ENCODE results near the gene UNC119B. TPM values are rescaled to one million over a fixed set of nuclear protein-coding genes. Genes with fewer than 3 reads are reported as not detected.
A peak's percentile ranks its signal among the peaks of the same experiment; 100 is the strongest.

Gene UNC119B
- total RNA-seq, 2 experiments from 2014 or later, result 20.1 to 26.6 TPM

DNA sequence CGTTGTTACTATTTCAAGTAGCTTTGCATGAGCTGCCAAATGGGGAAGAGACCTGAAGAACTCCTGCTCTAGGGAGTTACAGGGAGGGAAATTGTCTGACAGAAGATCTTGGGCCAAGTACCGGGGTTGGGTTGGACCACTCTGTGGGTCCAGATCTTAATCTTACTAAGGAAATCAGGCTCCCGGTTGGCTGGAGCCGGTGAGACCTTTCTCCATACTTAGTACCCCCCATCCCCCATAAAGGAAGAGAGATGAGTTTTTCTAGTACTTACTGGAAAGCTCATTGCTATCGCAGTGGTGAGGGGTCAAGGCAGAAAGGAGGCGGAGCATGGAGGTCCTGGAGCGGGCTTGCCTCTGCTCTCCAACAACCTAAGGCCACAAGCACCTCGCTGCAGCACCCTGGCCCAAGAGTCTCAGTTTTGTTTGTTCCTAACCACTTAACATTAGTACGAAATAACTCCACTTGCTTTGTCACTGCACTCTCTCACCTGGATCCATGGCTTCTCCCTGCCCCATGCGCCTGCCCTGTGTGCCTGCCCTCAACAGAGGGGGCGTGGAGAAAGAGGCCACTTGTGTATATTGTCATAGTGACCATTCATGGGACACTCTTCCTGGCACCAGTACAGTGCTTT lies 6.8 kb upstream of the UNC119B start:
- ChIA-PET CTCF (interaction anchor here (0.7 to 1.4 kb wide), 2 partner anchors 22 to 57 kb away, joined by 3 read pairs; partner anchors contain the start of gene ACADS), POLR2A (no interaction called here)
- H3K36me3 Mint-ChIP-seq (ENCODE audit: low read depth), result peaks cover 18% of the 10 kb centered on the region
- H3K4me1 Mint-ChIP-seq, result no peaks in the 10 kb centered on the region
- no peak overlapping the region for H3K27ac Mint-ChIP-seq
- H3K9me3 Mint-ChIP-seq (ENCODE audit: low read depth), result no peaks in the 10 kb centered on the region
- no peak for DNase-seq
- intact Hi-C loops (cut with DNase I, micrococcal nuclease), result no loop called here
- no peak overlapping the region for H3K4me3 Mint-ChIP-seq
- H3K27me3 Mint-ChIP-seq, result no peaks in the 10 kb centered on the region
- ATAC-seq, result no peak

DNA sequence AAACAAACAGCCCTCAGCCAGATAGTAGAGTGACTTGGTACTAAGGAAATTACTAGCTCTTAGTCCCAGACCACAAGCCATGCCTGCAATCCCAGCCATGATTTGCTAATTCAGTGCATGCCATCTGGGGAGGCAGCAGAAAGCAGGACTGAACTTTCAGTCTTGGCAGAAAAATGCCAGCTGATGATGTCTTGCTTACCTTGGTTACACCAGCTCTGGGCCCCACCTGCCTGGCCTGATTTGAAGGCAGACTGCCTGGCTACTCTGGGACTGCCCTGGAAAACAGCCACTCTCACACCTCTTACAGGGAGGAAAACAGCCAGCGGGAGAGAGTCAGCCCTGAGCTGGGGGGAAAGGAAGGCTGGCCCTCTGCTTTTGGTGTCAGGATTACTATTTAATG lies 4.6 kb upstream of the UNC119B start:
- no peak for DNase-seq
- no peak overlapping the region for H3K27ac Mint-ChIP-seq
- H3K9me3 Mint-ChIP-seq (ENCODE audit: low read depth), result no peaks in the 10 kb centered on the region
- intact Hi-C loops (cut with DNase I, micrococcal nuclease), result no loop called here
- ATAC-seq, result no peak
- ChIA-PET POLR2A (no interaction called here), CTCF (interaction anchor here (0.8 to 0.9 kb wide), 2 partner anchors 124 to 214 kb away, joined by 3 read pairs; partner anchors contain the start of gene POP5)
- peaks cover 9% of the 10 kb centered on the region for H3K36me3 Mint-ChIP-seq (ENCODE audit: low read depth)
- no peaks in the 10 kb centered on the region for H3K27me3 Mint-ChIP-seq
- H3K4me1 Mint-ChIP-seq, result peaks cover 7% of the 10 kb centered on the region
- no peak overlapping the region for H3K4me3 Mint-ChIP-seq

DNA sequence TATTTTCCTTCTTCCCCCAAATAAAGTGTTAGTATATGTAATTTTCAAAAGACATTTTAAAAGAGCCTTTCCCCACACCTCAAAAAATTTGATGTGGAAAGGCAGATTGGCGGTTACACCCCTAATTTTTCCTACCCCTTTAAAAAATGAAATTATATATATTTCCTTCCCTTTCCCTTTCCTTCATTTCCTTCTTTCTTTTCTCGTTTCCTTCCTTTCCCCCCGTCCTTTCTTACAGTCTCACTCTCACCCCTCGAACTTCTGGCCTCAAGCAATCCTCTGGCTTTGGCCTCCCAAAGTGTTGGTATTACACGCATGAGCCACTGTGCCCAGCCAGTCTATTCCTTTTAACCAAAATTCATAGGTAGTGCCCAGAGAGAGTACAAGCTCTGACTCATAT lies 4.2 kb upstream of the UNC119B start:
- peaks cover 5% of the 10 kb centered on the region for H3K36me3 Mint-ChIP-seq (ENCODE audit: low read depth)
- DNase-seq (no peak), ATAC-seq (no peak)
- intact Hi-C loops (cut with DNase I, micrococcal nuclease), result no loop called here
- no peak overlapping the region for H3K27ac Mint-ChIP-seq
- H3K9me3 Mint-ChIP-seq (ENCODE audit: low read depth), result no peaks in the 10 kb centered on the region
- ChIA-PET POLR2A (no interaction called here), CTCF (interaction anchor here (0.9 kb wide), 1 partner anchor 125 kb away, joined by 3 read pairs; the partner anchor contains the start of gene POP5)
- H3K4me1 Mint-ChIP-seq, result peaks cover 7% of the 10 kb centered on the region
- no peaks in the 10 kb centered on the region for H3K27me3 Mint-ChIP-seq
- no peak overlapping the region for H3K4me3 Mint-ChIP-seq

DNA sequence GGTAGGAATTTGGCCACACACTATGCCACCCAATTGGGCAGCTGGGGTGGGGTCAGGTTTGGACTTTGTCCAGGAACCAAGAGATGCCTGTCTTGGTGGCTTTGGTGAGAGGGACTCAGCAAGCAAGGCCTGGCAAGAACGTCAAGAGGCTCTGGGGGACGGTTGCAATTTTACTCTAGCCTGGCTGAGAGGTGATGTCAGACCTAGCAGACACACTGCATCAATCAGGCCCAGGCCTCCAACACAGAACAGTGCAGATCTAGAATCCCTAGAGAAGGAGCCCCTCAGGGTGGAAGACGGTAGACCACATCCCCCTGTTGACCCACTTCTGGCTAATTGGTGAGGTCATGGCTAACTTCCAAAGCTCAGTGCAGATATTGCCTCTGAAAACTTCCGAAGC lies 1.6 kb upstream of the UNC119B start:
- ChIA-PET POLR2A (no interaction called here), CTCF (interaction anchor here (1.1 to 1.5 kb wide), 3 partner anchors 14 to 127 kb away, joined by 3 to 7 read pairs (median 4); partner anchors contain the start of gene POP5)
- Mint-ChIP-seq H3K36me3 (ENCODE audit: low read depth) (peaks cover 3% of the 10 kb centered on the region), H3K4me3 (no peak overlapping the region), H3K9me3 (ENCODE audit: low read depth) (no peaks in the 10 kb centered on the region), H3K27me3 (no peaks in the 10 kb centered on the region), H3K27ac (no peak overlapping the region), H3K4me1 (peaks cover 29% of the 10 kb centered on the region)
- intact Hi-C loops (cut with DNase I, micrococcal nuclease), result no loop called here
- DNase-seq (no peak), ATAC-seq (no peak)

DNA sequence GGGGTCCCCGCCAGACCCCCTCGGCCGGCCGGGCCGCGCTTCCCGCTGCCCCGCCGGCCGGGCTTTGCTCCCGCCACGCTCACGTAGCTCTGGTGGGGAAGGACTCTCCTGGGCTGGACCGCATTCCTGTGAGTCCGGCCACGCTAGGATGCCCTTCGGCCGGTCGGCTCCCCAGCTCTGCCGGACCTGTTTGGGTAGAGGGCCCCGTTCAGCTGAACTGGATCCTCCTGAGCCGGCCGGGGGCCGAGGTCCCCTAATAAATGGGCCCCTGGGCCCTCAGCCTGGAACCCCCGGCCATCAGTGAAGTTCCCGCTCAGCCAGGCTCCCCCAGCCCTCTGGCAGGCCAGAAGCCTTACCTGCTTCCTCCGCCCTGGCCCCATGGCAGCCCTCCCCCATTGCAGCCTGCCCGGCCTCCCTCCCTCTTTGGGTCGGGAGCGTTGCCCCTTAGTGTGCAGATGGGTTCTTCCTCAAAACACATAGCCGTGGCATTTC lies 593 bp downstream of the UNC119B start:
- Mint-ChIP-seq H3K27ac (peak overlapping the region; percentile 82), H3K4me3 (peak overlapping the region; percentile 86), H3K27me3 (no peaks in the 10 kb centered on the region), H3K36me3 (ENCODE audit: low read depth) (peaks cover 20% of the 10 kb centered on the region), H3K9me3 (ENCODE audit: low read depth) (no peaks in the 10 kb centered on the region), H3K4me1 (peaks cover 34% of the 10 kb centered on the region)
- ATAC-seq, result peak; percentile 37
- ChIA-PET CTCF (interaction anchor here (0.6 to 1.9 kb wide), 15 partner anchors 10 to 298 kb away, joined by 3 to 14 read pairs (median 3); partner anchors contain the start of genes ACADS and POP5), POLR2A (interaction anchor here (0.8 kb wide), 1 partner anchor 128 kb away, joined by 3 read pairs; no protein-coding TSS in a partner anchor)
- peak; percentile 52 for DNase-seq
- intact Hi-C loops (cut with DNase I, micrococcal nuclease), result loop anchor here (1.0 to 10.0 kb wide), 4 partner anchors 14 to 386 kb away; partner anchors contain the start of genes ACADS (in 1 of the 2), COX6A1 (in 1 of the 2) and PLA2G1B (in 1 of the 2)

DNA sequence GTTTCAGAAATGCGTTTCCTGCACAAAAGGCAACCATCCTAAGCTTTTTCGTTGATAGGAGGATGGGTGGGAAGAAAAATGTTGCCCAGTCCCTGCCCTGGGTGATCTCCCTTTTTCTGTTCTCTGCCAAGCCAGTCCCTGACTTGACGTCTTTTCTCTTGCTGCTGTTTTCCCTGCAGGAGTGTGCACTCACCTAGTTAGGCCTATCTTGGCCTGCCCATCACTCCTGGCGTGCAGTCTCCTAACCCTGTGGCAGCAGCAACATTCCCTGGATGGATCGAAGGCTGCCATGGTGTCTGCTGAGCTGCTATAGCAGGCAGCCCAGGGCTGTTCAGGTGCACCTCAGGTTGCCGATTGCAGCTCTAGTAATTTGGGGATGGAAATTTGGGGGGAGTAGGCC lies 1.2 kb downstream of the UNC119B start:
- H3K4me1 Mint-ChIP-seq, result peaks cover 34% of the 10 kb centered on the region
- H3K9me3 Mint-ChIP-seq (ENCODE audit: low read depth), result no peaks in the 10 kb centered on the region
- intact Hi-C loops (cut with DNase I, micrococcal nuclease), result loop anchor here (1.0 to 10.0 kb wide), 3 partner anchors 25 to 387 kb away; partner anchors contain the start of genes COX6A1 (in 1 of the 2) and PLA2G1B (in 1 of the 2)
- POLR2A ChIA-PET, result interaction anchor here (0.8 kb wide), 1 partner anchor 129 kb away, joined by 3 read pairs; no protein-coding TSS in a partner anchor
- peak overlapping the region; percentile 82 for H3K27ac Mint-ChIP-seq
- DNase-seq (no peak), ATAC-seq (peak; percentile 5)
- H3K27me3 Mint-ChIP-seq, result no peaks in the 10 kb centered on the region
- peak overlapping the region; percentile 86 for H3K4me3 Mint-ChIP-seq
- H3K36me3 Mint-ChIP-seq (ENCODE audit: low read depth), result peaks cover 22% of the 10 kb centered on the region
- CTCF ChIA-PET, result interaction anchor here (0.6 to 1.9 kb wide), 14 partner anchors 9 to 260 kb away, joined by 3 to 14 read pairs (median 3); partner anchors contain the start of genes ACADS and POP5

DNA sequence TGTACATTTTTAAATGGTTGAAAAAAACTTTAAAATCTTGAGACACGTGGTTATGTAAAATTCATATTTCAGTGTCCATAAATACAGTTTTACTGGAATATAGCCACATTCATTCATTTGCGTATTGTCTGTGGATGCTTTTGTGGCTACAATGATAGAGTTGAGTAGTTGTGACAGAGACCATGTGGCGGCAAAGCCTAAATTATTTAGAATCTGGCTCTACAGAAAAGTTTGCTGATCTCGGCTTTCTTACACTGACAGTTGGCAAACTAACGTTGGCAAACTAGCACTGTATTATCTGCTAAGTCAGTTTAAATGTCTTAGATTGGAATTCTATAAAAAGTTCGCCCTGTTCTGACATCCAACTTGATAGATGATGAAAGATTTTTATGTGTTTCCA lies 2.4 kb downstream of the UNC119B start:
- ATAC-seq (no peak), DNase-seq (no peak)
- ChIA-PET CTCF (interaction anchor here (0.8 to 1.3 kb wide), 2 partner anchors 64 to 72 kb away, joined by 3 to 14 read pairs; no protein-coding TSS in a partner anchor), POLR2A (no interaction called here)
- H3K36me3 Mint-ChIP-seq (ENCODE audit: low read depth), result peaks cover 30% of the 10 kb centered on the region
- H3K9me3 Mint-ChIP-seq (ENCODE audit: low read depth), result no peaks in the 10 kb centered on the region
- no peaks in the 10 kb centered on the region for H3K27me3 Mint-ChIP-seq
- H3K4me3 Mint-ChIP-seq, result peak overlapping the region; percentile 86
- H3K4me1 Mint-ChIP-seq, result peaks cover 34% of the 10 kb centered on the region
- no peak overlapping the region for H3K27ac Mint-ChIP-seq
- intact Hi-C loops (cut with DNase I, micrococcal nuclease), result loop anchor here in 1 of 2 experiments (5.0 to 10.0 kb wide), 2 partner anchors 275 to 388 kb away; partner anchors contain the start of genes COX6A1 and PLA2G1B

DNA sequence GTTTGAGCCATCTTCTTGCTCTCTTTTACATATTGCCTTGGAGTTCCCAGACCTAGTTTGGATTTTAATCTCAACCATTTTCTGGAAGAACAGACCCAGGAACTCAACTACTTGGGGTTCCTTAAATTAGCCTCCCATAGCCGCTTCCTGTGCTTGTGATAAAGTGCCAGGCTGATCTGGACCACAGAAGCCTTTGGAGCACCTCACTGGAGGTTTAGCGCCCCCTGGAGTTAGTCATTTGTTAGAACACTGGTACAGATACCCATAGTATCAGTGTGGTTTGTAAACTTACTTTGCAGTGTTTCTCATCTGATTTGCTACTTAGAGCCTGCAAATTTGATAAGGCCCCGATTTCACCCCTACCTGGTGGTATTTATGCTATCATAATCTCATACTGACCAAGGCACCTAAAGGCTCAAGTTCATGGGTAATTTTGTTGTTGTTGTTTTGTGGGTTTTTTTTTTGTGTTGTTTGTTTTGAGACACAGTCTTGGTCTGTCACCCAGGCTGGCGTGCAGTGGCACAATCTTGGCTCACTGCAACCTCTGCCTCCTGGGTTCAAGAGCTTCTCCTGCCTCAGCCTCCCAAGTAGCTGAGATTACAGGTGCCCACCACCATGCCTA lies 3.7 kb downstream of the UNC119B start:
- no peaks in the 10 kb centered on the region for H3K9me3 Mint-ChIP-seq (ENCODE audit: low read depth)
- DNase-seq (peak; percentile 79), ATAC-seq (peak; percentile 74)
- H3K4me3 Mint-ChIP-seq, result no peak overlapping the region
- peaks cover 39% of the 10 kb centered on the region for H3K36me3 Mint-ChIP-seq (ENCODE audit: low read depth)
- no peaks in the 10 kb centered on the region for H3K27me3 Mint-ChIP-seq
- H3K27ac Mint-ChIP-seq, result peak overlapping the region; percentile 17
- H3K4me1 Mint-ChIP-seq, result peaks cover 39% of the 10 kb centered on the region
- POLR2A ChIA-PET, result no interaction called here
- CTCF ChIA-PET, result interaction anchor here (0.6 to 1.9 kb wide), 6 partner anchors 15 to 165 kb away, joined by 3 to 18 read pairs (median 4); partner anchors contain the start of gene POP5
- intact Hi-C loops (cut with DNase I, micrococcal nuclease), result loop anchor here (1.0 to 10.0 kb wide), 6 partner anchors 28 to 389 kb away; partner anchors contain the start of genes COX6A1 (in 1 of the 2) and PLA2G1B (in 1 of the 2)

DNA sequence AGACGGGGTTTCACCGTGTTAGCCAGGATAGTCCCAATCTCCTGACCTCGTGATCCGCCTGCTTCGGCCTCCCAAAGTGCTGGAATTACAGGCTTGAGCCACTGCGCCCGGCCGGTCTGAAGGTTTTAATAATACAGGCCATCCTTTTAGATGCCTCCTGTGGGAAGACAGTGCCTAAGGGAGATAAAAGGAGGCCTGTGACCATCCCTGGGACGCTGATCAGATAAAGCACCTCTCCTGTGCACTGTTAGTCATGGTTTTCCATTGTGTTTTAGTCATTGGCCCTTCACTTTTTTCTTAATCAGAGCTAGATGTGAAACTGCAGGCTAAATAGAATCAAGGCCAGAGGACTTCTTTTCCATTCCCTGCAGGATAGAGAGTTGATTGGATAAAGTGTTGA lies 7.8 kb downstream of the UNC119B start:
- H3K4me1 Mint-ChIP-seq, result peaks cover 22% of the 10 kb centered on the region
- intact Hi-C loops (cut with DNase I, micrococcal nuclease), result loop anchor here in 1 of 2 experiments (10.0 kb wide), 1 partner anchor 393 kb away; the partner anchor contains the start of gene PLA2G1B
- peak overlapping the region; percentile 38 for H3K27ac Mint-ChIP-seq
- no peak for DNase-seq
- ChIA-PET CTCF (interaction anchor here (0.6 to 0.7 kb wide), 2 partner anchors 9 to 180 kb away, joined by 3 read pairs; no protein-coding TSS in a partner anchor), POLR2A (interaction anchor here (0.6 kb wide), 1 partner anchor 137 kb away, joined by 3 read pairs; the partner anchor contains the start of gene POP5)
- H3K27me3 Mint-ChIP-seq, result no peaks in the 10 kb centered on the region
- H3K36me3 Mint-ChIP-seq (ENCODE audit: low read depth), result peaks cover 69% of the 10 kb centered on the region
- ATAC-seq, result no peak
- H3K4me3 Mint-ChIP-seq, result no peak overlapping the region
- H3K9me3 Mint-ChIP-seq (ENCODE audit: low read depth), result no peaks in the 10 kb centered on the region

DNA sequence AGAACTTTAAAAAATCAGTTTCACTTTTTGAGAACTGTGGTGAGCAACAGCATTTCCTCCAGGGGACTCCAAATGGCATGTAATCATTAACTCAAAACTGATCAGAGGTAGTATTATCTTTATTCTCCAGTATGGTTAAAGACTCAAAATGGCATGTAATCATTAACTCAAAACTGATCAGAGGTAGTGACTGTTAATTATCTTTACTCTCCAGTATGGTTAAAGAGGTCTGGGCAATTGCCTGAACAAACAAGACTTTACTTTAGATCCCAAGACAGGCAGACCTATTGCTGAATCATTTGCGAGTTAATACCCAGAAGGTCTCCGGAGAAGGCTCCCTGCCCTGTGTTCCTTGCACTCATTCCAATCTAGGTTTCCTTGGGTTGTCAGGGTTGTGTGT lies 8.8 kb downstream of the UNC119B start:
- no peak for ATAC-seq
- CTCF ChIA-PET, result interaction anchor here (0.5 kb wide), 1 partner anchor 202 kb away, joined by 3 read pairs; no protein-coding TSS in a partner anchor

More for the DNA sequence above, 8.8 kb downstream of the UNC119B start:
- no peak overlapping the region for H3K4me3 Mint-ChIP-seq
- intact Hi-C loops (cut with DNase I, micrococcal nuclease), result loop anchor here in 1 of 2 experiments (10.0 kb wide), 1 partner anchor 394 kb away; the partner anchor contains the start of gene PLA2G1B
- no peaks in the 10 kb centered on the region for H3K27me3 Mint-ChIP-seq
- POLR2A ChIA-PET, result no interaction called here
- H3K9me3 Mint-ChIP-seq (ENCODE audit: low read depth), result no peaks in the 10 kb centered on the region
- peaks cover 14% of the 10 kb centered on the region for H3K4me1 Mint-ChIP-seq
- H3K27ac Mint-ChIP-seq, result no peak overlapping the region
- no peak for DNase-seq
- H3K36me3 Mint-ChIP-seq (ENCODE audit: low read depth), result peaks cover 69% of the 10 kb centered on the region
